ENCODE results near the gene KDM2A.
A peak's percentile ranks its signal among the peaks of the same experiment; 100 is the strongest.

KDM2A gene

DNA sequence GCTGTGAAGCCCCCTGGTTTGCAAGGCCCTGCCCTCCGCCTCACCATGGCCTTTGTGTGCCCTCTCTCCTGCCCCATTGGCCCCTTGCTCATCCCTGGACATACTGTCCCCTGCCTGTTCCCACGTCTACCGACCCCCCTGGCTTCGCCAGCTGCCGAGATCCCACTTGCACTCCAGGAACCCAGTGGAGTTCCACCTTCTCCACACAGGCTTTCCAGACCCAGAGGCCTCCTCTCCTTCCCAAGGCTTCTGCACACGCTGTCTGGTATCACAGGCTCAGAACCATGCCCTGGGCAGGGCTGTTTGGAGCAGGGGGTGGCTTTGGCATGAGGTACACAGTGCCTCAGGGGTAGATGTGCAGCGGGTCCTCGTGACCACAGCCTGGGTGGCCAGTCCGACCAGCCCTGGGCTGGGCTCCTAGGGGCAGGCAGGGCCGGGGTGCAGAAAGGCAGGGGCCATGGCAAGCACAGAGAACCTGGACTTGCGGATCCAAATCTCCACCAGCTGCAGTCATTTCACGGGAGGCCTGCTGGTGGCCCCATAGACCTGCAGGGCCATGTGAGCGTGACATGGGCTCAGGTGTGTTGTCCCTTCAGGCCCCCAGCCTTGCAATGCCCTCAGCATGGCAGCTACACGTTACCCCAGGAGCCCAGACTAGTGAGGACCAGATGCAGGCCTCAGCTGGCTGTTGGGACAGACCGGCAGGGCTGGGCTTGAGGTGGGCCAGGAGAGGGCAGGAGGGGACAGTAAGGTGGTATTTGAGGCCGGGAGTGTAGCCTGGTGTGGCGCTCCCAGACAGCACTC is 156.7 kb downstream of the KDM2A start:
- DNase-seq: no peak

DNA sequence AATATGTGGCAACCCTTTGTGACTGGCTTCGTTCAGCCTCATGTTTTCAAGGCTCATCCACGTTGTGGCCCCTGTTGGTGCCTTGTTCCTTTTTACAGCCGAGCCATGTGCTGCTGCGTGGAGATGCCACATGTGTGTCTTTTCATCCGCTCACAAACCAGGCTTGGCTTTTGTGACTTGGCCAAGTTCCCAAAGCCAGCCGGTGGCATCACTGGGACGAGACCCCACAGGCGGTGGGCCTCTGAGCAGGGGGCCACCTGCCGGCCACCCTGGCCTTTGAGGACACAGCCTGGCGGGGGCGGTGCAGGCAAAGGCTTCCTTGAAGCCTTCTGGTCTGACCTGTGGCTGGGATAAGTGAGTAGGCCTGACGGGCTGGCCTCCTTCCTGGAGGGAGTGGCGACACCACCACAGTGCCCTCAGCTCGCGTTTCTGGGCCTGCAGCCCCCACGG is 157.7 kb downstream of the KDM2A start:
- no peak for DNase-seq

DNA sequence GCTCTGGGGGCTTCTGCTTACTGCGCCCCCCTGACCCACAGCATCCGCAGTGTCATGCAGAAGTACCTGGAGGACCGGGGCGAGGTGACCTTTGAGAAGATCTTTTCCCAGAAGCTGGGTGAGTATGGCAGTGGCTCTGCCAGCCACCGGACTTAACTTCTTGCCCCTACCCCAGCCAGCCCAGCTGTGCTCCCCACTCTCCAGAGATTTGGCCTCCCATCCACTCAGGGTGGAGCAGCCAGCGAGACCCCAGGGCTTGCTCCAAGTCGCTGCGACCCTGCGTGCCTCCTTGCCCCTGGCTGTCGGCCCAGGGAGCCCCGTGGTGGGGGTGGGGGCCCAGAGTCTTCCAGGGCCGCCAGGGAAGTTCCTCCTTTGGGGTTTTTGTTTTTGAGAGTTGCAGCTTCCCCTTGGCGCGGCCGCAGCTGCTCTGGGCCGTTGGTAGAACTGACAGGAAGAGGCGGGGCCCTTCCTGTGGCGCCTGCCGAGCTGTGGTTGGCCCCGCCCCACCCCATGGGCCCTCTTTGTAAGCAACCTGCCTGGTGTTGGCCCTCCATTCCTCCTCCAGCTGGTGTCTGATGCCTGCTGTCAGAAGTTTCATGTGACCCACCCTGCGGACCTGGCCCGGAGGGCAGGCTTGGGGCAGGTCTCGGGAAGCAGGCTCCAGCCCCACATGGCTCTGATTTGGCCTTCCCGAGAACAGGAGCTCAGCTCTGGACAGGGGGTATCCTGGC is 158.3 kb downstream of the KDM2A start:
- peak; percentile 37 for DNase-seq

DNA sequence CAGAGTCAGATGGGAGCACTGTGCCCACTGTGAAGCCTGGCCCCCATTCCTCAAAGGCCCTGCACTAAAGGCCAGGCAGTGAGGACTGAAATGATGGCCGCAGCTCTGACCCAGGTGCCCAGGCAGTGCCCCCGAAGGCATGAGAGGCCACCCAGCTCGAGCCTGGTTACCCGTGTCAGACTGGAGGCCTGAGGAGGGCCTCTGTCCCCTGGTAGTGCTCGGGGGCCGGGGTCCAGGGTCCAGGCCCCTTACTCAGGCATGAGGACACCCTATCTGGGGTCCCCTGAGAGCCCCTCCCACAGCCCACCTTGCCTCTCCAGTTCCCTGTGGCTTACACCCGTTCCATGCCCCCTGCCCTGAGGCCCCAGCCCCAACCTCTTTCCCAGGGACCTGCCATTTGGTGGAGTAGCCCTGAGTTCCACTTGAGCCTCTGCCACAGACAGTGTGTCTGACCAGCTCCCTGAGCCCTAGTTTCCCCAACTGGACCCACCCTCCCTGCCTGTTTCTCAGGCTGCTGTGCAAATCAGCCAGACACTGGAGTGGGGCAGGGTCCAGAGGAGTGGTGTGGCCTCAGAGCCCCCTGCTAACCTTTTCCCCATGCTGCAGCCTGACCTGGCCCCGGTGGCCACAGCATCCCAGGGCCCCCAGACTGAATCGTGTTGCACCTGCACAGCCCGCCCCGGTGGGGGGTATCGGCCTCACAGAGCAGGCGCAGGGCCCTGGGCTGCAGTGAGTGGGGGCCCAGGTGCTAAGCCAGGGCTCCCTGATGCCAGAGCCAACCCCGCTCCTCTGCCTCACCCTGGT is 159.3 kb downstream of the KDM2A start:
- no peak for DNase-seq

DNA sequence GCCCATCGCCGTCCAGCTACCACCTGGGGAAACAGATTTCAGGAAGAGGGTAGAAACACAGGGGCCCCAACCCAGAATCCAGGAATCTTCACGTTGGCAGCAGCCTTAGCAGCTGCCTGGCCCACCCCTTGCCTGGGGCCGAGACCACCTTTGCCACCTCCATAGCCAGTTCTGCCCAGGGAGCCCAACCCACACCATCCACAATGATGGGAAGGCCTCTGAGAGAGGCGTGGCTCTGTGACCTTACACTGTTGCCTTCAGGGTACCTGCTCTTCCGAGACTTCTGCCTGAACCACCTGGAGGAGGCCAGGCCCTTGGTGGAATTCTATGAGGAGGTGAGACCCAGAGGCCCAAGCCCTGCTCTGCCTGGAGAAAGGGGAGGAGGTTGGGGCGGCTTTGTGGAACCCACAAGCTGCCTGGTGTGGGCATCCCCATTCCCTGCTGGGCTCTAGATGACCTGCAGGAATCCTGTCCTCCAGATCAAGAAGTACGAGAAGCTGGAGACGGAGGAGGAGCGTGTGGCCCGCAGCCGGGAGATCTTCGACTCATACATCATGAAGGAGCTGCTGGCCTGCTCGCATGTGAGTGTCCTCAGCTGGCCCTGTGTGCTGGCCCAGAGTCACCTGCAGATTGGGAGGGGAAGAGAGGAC is 160.0 kb downstream of the KDM2A start:
- no peak for DNase-seq

DNA sequence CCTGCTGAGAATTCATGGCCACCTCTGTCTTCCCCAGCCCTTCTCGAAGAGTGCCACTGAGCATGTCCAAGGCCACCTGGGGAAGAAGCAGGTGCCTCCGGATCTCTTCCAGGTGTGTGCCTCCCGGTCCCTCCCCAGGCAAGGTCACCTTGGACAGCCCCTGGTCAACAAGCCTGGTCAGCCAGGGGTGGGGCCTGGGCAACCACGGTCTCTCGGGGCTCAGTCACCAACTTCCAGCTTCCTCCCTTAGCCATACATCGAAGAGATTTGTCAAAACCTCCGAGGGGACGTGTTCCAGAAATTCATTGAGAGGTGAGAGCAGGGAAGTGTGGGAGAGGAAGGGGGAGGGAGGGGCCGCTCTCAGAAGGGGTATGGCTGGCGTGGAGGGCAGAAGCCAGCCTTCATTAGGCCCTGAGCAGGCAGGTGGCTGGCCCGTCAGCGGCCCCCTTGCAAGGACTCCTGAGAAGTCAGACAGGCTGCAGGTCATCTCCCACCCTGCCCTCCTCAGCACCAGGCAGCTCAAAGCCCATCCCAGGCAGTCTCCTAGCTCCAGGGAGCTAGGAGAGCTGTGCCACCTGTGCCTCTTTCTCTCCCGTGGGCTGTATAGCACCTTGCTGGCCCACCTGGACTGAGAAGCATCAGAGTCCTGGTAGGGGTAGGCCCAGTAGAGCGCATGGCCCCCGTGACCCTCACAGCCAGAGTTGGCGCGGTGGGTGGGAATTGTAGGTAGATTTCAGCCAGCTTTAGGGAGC is 160.7 kb downstream of the KDM2A start:
- DNase-seq: no peak

DNA sequence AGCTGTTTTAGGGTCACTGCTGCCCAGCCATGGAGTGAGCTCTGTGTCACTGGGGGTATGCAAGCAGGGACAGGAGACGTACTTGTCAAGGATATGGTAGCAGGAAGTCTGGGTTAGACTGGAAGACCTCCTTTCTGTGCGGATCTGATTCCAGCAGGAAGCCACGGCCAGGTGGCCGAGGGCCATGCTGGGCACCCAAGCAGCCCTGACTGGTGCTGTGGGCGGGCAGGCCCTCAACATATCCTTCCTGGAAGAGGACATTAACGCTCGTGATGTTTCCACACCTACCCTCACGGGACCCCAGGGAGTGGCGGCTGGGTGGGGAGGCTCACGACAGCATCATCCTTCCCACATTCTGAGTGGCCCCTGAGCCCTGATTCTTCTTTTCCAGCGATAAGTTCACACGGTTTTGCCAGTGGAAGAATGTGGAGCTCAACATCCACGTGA is 161.3 kb downstream of the KDM2A start:
- DNase-seq: no peak

DNA sequence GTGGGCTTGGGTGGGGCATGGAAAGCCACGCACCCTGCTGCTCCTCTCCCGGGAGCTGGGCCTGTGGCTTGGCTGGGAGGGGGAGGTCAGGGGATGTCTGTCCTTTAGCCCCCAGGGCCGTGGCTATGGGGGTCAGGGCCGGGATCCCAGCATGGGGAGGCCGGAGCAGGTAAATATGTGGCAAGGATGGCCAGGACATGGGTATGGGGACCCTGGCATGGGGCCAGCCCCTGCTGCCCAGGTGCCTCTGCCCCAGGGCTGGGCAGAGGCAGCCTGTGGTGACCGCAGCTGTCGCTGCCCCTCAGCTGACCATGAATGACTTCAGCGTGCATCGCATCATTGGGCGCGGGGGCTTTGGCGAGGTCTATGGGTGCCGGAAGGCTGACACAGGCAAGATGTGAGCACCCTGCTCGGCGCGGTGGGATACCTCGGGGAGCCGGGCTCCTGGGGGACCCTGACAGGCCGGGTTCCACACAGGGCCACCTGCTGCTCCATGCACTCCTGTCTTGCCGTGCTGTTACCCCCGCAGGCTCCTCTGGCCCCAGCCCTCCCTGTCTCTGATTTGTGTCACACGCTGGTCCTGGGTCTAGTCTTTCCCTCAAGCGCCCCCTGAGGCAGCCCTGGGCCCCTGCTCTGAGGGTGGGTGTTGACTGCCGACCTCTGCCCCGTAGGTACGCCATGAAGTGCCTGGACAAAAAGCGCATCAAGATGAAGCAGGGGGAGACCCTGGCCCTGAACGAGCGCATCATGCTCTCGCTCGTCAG is 161.9 kb downstream of the KDM2A start:
- DNase-seq: no peak

DNA sequence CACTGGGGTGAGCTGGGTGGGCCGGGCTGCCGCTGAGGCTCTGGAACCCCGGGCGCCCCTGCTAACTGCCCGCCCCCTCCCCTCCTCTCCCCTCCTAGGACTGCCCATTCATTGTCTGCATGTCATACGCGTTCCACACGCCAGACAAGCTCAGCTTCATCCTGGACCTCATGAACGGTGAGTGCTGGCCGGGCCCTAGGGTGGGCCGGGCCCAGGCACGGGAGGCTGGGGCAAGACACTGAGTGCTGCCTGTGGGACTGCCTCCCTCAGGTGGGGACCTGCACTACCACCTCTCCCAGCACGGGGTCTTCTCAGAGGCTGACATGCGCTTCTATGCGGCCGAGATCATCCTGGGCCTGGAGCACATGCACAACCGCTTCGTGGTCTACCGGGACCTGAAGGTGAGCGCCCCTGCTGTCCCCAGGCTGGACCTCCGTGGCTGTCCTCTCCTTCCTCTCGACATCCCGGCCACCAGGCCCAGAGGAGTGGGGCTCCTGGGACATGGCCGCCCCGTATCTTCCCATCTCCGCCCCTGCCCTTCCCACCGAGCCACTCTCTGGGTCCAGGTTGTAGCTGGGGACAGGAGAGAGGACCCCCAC is 162.6 kb downstream of the KDM2A start:
- no peak for DNase-seq

DNA sequence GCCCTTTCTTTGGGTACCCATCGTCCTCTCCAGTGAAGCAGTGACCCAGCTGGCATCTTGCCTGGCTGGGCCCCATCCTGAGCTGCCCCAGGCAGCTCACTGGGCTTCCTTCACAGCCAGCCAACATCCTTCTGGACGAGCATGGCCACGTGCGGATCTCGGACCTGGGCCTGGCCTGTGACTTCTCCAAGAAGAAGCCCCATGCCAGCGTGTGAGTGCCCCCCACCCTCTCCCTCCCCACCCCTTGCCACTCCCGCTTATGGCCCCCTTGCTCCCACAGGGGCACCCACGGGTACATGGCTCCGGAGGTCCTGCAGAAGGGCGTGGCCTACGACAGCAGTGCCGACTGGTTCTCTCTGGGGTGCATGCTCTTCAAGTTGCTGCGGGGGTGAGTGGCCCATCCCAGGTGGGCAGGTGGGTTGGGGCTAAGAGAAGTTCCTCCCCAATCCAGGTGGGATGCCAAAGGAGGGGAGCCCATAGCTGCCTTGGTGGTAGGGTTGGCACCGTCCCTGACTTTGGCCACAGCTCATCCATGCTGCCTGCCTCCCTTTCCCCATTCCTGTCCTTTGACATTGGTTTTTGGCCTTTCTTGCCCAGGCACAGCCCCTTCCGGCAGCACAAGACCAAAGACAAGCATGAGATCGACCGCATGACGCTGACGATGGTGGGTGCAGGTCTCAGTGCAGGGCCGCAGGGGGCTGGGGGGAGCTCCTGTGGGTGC is 163.3 kb downstream of the KDM2A start:
- DNase-seq: no peak

DNA sequence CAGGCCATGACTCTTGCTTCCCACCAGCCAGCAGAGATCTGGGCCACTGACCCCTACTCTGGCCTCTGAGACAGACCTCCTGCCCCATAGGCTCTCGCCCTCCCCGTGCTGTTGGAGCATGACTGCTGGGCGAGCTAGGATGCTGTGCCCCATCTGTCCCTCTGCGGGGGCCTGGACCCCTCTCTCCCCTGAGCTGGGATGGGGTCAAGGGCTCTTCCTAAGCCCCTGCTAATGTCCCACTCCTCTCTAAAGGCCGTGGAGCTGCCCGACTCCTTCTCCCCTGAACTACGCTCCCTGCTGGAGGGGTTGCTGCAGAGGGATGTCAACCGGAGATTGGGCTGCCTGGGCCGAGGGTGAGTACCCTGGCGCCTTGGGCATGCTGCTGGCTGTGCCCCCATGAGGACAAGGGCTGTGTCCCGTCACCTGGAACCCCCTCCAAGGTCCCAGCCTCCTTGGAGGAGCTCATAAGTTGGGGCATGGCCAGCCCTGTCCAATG is 163.9 kb downstream of the KDM2A start:
- no peak for DNase-seq

DNA sequence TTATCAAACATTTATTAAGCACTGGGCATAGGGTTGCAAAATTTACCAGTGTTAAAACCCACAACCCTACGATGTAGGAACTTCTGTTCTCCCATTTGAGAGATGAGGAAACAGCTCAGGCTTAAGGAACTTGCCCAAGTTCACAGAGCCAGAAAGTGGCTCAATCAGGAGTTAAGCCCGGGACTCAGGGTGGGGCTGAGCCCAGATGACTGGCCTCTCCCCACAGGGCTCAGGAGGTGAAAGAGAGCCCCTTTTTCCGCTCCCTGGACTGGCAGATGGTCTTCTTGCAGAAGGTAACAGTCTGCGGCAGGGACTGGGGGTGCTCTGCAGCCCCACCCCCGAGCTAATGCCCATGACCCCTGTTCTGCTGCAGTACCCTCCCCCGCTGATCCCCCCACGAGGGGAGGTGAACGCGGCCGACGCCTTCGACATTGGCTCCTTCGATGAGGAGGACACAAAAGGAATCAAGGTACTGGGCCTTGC is 164.5 kb downstream of the KDM2A start:
- DNase-seq: no peak

DNA sequence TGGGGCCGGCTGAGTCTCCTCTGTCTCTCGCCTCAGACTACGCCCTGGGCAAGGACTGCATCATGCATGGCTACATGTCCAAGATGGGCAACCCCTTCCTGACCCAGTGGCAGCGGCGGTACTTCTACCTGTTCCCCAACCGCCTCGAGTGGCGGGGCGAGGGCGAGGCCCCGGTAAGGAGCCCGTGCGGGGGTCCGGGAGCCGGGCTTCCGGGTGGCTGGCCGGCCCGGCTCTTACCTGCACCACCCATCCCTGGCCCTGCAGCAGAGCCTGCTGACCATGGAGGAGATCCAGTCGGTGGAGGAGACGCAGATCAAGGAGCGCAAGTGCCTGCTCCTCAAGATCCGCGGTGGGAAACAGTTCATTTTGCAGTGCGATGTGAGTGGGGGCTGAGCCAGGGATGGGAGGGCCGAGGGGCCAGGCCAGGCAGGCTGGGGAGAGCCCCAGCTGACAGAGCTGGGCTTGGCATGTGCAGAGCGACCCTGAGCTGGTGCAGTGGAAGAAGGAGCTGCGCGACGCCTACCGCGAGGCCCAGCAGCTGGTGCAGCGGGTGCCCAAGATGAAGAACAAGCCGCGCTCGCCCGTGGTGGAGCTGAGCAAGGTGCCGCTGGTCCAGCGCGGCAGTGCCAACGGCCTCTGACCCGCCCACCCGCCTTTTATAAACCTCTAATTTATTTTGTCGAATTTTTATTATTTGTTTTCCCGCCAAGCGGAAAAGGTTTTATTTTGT is 165.9 kb downstream of the KDM2A start:
- DNase-seq: no peak

DNA sequence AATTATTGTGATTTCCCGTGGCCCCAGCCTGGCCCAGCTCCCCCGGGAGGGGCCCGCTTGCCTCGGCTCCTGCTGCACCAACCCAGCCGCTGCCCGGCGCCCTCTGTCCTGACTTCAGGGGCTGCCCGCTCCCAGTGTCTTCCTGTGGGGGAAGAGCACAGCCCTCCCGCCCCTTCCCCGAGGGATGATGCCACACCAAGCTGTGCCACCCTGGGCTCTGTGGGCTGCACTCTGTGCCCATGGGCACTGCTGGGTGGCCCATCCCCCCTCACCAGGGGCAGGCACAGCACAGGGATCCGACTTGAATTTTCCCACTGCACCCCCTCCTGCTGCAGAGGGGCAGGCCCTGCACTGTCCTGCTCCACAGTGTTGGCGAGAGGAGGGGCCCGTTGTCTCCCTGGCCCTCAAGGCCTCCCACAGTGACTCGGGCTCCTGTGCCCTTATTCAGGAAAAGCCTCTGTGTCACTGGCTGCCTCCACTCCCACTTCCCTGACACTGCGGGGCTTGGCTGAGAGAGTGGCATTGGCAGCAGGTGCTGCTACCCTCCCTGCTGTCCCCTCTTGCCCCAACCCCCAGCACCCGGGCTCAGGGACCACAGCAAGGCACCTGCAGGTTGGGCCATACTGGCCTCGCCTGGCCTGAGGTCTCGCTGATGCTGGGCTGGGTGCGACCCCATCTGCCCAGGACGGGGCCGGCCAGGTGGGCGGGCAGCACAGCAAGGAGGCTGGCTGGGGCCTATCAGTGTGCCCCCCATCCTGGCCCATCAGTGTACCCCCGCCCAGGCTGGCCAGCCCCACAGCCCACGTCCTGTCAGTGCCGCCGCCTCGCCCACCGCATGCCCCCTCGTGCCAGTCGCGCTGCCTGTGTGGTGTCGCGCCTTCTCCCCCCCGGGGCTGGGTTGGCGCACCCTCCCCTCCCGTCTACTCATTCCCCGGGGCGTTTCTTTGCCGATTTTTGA is 166.8 kb downstream of the KDM2A start:
- DNase-seq: no peak

DNA sequence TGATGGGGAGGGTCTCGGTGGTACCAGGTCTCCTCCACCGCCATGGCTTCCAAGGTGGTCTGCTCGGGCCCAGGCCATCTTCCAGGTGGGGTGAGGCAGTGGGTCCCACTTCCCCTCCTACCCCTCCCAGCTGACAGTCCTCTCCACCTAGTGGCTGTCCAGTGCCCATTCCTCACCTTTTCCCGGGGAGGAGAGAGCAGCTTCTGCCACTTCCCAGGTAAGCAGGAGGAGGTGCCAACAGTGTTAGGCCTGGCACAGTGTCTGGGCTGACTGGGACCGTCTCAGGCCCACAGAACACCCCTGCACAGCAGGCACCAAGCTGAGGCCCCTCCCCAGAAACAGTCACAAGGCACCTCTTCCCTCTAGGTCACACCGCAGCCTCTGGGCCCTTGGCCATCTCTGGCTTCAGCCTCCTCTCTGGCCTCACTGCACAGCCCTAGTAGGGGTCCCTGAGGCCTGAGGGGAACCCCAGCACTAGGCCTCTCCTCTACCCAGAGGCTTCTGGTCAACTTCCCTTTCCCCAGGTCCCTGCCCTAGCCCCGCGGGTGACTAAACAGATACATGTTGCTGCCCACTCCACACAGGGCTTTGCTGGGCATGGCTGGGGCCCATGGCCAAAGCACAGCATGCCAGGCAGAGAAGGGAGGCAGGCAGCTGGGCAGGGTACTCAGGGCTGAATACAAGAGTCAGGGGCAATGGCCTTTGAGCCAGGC is 167.7 kb downstream of the KDM2A start:
- DNase-seq: peak; percentile 44

DNA sequence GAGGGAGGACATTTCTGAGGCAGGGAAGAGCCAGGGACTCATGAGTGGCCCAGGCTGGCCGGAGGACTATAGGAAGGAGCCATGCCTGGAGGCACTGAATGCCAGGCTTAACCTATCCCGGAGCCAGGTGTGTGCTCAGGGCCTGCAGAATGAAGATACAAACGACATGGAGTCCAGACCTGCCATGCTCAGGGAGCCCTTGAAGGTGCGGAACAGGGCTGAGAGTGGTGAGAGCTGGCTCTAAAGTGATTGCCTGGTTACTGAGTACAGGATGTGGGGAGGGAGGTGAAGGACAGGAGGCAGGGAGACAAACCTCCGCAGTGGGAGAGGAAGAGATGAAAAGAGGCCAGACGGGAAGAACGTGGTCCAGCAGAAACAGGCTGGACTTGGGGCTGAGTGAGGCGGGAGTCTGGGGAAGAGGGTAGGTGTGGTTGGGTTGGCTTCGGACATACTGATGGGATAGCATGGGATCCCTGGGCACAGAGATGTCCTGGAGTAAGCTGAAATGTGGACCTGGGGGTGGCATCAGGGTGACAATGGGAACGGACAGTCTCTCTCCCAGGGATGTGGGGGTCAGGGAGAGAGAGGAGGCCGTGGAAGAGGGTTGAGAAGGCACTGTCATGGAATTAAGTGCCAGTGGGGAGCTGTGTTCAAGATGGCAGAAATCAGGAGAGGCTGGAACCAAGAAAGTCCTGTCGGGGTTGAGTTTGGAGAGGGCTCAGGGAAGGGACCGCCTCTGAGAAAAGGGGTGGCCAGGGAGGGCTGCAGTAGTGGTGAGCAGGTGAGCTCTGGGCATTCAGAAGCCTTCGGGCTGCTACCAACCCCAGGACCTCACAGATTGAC is 168.5 kb downstream of the KDM2A start:
- peak; percentile 43 for DNase-seq

DNA sequence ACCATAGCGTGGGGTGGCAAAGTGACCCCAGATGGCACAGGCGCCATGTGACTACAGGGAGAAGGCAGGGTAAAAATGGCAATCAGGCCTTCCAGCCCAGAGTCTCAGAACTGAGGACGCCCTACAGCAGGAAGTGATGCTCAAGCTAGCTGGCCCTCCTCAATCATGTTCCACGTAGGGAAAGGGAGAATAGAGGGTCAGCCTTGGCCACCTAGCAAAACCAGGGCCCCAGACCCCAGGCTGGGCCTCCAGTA is 169.1 kb downstream of the KDM2A start:
- no peak for DNase-seq

All from DMS53 (cell line).